ENCODE measurements around the gene FBLN2.

DNA sequence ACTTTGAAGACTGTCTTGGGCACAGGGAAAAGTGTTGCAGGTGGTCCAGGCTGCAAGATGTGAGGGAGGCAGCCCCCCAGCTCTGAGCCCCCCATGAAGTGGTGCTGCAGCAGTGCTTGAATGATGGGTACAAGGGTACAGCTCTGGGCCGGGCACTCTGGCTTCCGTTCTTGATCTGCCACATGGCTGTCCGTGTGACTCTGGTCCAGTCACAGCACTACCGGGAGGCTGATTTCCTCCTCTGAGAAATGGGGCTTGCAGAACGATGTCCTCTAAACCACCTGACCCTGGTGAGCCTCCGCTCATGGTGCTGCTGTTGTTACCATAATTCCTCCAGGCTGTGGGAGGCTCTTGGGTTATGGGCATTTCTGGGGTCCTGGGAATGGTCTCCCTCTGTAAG lies 75.1 kb downstream of the FBLN2 start:
- no peak for TF ChIP-seq CTCF (optimal IDR thresholded peaks at IDR 0.05 in 1 of 3, IDR thresholded peaks at IDR 0.05 in 1 of 3, conservative IDR thresholded peaks at IDR 0.05 in 1 of 3; ENCODE audit: extremely low read depth in 1 of 3, insufficient read depth in 2 of 3, low read length in 3 of 3)
- no peak for TF ChIP-seq EZH2 (IDR thresholded peaks at IDR 0.05; ENCODE audit: low read length)

All from keratinocyte (primary cell).